Measurements from ENCODE around the gene ROBO1.

The ROBO1 gene

DNA sequence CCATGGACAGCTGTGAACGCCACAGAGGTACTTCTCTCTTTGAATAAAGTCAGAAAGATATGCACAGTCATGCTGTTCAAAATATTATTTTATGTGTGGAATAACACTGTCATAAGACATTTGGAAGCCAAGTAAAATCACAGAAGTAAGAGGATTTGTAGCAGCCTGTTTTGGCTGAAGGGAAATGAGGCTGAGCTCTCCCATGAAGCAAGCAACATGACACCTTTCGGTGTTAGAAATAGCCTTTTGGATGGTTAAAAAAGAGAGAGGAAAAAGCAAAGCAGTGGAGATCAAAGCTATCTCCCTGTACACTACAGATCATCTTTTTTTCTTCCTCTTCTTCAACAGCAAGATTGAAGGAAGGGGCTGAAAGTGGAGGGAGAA is 755.3 kb downstream of the ROBO1 start:
- DNase-seq (ENCODE audit: low spot score), result no peak

DNA sequence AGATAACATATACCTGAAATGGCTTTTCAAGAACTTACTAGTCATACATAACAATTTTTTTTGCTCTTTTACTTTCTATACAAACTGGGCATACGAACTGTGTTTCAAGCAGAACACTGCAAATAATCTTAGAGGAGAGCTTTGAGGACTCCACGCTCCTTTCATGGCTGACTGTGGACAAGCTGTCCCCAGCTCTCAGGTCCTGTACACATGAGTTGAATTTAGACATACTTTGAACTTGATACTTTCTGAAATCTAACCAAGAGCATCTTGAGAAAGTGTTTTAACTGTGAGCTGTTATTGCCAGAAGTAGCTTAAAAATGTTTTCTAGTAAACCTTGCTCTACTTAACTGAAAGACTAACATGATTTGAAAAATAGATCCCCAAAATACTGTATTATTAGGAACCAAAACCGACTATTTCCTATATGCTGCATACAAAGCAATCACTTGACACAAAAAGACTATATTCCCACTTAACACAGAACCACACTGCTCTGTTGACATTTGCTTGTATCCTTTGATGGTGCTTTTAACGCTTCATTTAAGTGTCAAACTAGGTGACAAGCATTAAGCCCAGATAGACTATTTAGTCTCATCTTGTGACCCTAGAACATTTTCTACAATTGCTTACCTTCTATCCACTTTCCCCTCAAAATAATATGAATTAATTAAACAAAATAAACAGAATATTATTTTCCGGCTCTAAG is 755.8 kb downstream of the ROBO1 start:
- DNase-seq (ENCODE audit: low spot score), result no peak

DNA sequence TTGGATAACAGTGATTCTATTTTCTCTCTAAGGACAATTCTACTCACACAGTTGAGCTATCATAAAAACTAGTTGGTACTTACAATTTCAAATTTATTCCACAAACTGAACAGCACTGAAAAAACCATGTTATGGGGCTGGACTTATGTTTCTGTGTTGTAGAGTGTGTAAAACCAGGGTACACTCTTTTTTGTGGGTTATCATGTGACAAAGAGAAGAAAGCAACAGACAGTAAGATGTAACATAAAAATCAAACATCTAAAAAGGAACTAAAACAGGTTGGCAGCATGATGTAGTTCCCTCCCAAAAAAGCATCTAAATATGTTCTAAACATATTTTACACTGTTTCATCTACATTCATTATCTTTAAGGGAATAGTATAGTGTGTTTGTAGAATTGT is 757.9 kb downstream of the ROBO1 start:
- no peak for DNase-seq (ENCODE audit: low spot score)

DNA sequence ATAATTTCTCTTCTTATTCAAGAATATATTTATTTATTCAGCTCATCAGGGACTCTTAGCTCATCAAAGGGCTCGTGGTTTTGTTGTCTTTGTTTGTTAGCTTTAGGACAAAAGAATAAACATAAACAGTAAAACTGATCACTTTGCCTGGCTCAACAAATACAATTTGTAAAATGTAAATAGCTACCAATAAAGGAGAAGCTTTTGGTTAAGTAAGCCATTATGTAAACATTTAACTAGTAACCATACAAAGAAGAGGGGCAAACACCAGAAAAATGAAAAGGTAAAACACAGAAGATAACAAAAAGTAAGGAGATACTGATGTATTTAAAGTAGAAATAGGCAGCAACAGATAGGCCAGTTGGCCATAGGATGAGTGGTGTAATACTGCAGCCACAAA is 761.7 kb downstream of the ROBO1 start:
- DNase-seq (ENCODE audit: low spot score), result no peak

DNA sequence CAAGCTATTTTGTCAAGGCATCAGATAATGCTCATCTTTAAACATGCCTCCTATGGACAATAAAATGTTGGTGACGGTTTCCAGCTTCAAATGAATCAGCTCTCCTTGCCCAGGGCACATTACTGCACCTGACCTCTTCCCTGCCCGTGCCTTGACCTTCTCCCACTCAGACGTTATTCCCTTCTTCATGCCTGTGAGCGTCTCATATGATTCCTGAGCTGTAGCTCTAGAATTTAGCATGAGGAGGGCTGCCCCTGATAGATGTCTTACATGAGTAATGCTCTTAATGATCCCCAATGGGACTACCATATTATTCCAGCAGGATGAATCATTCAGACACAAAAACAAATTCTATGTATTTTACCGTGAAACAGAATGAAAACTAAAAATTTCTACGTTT is 762.7 kb downstream of the ROBO1 start:
- DNase-seq (ENCODE audit: low spot score), result no peak

DNA sequence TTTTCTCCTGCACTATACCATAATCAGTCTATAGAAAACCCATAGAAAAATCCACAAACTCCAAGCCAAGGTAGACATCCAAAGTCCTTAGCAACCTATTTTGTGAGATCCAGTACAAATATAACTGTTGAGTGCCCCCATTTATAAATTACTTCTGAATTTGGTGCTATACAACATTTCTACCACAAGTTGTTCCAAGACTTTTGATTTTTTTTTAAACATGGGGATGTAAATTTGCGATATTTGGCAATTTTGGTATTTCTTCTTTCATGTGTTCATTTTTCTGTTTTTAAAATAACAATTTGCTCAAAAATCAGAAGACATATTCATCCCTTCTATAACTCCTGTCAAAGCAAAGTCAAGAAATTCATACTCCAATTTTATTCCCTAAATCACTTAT is 763.8 kb downstream of the ROBO1 start:
- DNase-seq (ENCODE audit: low spot score), result no peak

DNA sequence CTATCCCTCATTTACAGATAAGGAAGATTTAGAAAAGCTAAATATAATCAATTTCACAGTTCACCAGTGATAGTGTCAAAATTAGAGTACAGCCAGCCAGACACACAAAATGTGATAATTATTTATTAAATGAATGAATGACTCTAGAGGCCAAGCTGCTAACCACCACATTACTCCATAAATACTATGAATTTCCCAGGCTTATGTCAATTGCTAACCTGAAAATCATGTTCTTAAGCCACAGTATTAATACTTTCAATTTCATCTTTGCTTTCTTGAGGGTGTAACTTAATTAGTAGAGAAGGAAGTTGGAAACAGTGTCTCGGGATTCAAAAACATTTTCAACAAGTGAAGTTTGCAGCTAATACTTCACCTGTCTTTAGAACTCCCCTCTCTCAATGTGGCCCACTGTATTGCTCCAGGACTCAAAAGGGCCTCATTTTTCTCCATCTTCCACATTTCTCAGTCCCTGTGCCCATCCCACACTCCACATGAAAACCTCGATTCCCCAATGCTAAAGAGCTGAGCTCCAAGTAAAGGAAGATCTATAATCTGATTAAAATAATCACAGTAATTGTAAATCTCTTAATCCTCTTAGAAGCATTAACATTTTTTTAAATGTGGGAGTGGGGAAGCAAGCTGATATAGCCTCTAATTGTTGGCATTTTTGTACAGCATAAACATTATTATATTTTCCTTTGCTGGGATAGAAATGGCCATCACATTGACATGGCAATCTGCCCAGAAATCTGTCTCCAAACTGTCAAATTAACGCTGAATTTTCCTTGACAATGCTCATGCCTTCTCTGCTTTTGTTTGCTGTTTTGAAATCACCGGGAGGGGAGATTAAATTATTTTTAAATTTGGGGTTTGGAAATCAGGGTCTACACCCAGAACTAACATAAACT is 765.1 kb downstream of the ROBO1 start:
- DNase-seq (ENCODE audit: low spot score), result no peak

DNA sequence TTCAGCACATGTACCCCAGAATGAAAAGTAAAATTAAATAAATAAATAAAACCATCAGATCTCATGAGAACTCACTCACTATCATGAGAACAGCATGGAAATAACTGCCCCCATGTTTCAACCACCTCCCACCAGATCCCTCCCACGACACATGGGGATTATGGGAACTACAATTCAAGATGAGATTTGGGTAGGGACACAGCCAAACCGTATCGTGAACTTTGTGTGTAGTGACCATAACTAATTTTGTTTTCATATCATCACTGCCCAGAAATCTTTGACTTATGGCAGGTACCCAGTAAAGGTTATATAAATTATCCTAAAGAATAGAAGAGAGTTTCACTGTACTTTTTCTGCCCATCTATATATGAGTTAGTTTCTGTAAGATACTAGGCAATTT is 766.5 kb downstream of the ROBO1 start:
- no peak for DNase-seq (ENCODE audit: low spot score)

DNA sequence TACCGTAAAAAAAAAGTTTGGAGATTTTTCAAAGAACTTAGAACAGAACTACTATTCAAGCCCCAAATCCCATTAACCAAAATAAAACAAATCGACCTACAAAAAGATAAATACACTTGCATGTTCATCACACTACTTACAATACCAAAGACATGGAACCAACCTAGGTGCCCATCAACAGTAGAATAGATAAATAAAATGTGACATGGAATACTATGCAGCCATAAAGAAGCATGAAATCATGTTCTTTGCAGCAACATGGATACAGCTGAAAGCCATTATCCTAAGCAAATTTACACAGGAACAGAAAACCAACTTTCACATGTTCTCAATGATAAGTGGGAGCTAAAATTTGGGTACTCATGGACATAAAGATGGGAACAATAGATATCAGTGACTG is 768.7 kb downstream of the ROBO1 start:
- DNase-seq (ENCODE audit: low spot score), result no peak

DNA sequence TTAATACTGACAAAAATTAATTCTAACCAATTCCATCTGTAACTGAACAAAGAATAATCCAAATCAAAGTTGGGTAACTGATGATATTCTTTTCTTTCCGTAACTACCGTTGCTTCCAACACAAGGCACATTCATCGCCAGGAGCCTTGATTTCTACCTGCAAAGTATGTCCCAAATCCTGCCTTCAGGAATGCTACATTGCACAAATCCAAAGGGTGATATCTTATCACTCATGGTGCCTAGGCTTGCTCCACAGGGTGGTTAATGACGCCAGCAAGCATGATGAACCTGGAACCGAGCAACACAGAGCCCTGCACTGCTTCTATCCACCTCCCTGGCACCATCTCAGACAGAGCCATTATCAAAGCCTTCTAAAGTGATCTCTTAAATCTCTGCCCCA is 772.7 kb downstream of the ROBO1 start:
- DNase-seq (ENCODE audit: low spot score), result no peak

DNA sequence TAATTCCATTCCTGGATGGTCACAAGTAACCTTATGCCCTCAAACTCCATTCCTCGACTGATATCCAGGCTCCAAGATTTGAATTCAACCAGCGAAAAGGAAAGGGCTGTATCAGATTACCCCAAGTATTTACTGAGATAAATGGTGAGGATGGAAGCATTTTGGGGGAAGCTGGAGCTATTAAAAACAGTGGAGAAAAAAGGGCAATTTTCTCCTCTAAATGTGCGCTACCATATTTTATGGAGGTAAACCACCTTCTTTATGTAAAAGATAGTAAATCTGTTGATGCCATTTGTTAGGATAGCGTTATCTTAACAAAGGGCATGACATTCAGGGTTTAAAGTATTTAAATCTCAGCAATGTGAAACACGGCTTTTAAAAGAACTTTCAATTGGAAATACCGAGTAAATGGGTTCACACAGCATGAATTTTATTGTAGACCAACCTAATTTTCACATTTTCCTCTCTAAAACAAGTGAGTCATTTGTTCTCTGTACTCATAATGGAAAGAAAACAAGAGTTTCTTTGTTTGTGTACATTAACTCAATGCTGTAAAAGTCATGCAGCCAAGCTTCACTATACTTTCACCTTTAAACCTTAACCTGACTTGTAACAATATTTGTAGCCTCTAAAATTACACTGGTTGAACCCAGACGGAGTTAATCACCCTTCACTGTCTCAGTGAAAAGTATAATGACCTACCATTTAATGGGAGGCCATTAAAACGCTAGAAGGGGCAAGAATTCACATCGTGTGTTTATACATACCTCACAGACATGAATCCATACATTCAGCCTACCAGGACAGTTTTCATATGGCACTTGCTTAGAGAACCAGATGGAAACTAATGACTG is 773.4 kb downstream of the ROBO1 start:
- no peak for DNase-seq (ENCODE audit: low spot score)

DNA sequence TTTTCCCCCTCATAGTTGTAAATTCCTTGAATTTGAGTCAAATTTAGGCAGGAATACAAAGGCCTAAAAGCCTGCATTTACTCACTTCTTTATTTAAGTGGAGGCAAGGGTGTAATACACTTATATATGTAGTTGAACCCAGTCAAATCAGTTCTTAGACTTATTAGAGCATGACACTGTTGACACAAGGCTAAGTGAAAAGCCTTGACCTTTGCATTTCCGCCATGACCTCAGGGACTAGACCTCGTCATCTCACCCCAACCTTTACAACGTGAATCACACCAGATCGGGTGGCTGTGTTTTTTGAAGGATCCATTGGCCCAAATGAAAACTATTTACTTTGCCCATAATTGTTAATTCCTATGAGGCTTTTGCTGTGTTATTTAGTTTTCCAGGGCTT is 774.4 kb downstream of the ROBO1 start:
- DNase-seq (ENCODE audit: low spot score), result no peak

DNA sequence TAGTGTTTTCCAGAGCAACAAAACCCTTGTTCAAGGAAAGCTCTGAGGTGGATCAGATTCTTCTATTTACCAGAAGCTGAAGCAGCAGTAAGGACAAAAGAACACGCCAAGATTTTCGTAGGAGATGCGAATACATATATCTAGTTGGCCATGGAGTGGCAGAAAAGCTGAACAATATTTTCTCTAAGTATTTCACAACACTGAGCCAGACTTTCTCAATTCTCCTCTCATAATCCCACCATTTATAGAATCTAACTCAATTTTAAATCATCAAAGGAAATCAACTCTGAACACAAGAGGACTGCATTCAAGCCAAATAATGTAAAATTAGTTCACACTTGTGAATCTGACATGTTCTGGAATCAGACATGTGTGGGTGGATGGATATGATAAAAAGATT is 775.0 kb downstream of the ROBO1 start:
- DNase-seq (ENCODE audit: low spot score), result no peak

DNA sequence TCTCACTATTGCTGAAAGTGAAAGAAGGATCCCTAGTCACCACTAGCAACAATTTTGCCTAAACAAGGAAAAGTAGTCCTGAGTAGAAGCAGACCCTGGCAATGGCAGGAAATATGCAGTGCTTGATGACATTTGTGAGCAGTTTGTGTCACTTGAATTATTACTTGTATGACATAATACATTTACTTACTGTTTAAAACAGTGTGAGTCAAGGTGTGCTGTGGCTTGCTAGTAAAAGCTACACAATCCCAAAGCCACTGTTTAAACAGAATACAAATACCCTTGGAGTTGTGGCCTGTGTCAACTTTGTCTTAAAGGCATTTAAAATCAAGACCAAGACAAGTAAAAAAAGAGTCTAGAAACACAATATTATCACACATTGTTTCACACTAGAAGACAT is 775.4 kb downstream of the ROBO1 start:
- DNase-seq (ENCODE audit: low spot score), result no peak

DNA sequence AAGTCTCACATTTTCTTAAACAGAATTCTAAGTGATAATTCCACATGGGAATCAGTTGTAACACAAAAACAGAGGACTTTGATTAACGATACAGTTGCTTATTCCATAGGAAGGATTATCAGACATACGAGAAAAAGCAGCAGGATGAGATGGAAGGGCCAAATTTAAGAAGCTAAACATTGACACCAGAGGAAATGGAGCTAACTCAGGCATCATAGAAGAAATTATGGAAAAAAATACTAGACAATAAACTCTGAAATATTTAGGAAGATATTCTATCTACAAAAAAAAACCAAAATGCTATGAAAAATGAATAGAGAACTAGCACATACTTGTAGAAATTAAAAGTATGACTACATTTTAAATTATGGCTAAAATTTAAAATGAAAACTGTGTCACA is 776.1 kb downstream of the ROBO1 start:
- no peak for DNase-seq (ENCODE audit: low spot score)

DNA sequence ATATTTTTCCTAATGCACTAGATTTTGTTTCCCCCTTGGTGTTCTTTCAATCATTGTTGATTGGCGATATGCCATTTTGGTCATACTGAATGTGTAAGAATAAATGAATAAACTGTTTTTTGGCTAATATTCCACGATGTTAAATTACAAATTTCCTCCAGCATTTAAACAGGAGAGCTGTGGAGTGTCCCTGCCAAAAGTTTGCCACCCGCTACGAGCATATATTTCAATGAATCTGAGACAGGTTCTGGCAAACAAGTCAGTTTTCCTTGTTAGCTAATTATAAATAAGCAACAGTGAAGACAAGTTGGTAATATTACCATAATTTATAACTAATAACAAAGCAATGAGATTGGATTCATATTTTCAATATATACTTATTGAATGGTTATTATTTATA is 777.6 kb downstream of the ROBO1 start:
- DNase-seq (ENCODE audit: low spot score), result no peak

DNA sequence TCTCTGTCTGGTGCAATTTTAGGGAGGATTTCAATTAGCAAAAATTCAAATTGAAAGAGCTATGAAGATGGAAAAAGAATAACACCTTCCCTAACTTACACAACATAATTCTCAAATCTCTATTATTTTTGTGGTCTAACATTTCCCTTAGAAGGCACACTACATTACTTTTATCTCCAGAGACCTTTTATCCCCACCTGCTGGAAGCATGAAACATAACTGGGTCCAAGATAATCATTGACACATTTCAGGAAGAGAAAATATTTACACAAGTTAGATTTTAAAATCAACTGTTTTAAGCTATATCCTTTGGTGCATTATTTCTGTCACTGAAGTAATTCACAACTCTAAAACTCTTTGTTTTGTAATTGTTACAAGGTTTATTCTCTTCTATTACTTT is 779.5 kb downstream of the ROBO1 start:
- DNase-seq (ENCODE audit: low spot score), result no peak

DNA sequence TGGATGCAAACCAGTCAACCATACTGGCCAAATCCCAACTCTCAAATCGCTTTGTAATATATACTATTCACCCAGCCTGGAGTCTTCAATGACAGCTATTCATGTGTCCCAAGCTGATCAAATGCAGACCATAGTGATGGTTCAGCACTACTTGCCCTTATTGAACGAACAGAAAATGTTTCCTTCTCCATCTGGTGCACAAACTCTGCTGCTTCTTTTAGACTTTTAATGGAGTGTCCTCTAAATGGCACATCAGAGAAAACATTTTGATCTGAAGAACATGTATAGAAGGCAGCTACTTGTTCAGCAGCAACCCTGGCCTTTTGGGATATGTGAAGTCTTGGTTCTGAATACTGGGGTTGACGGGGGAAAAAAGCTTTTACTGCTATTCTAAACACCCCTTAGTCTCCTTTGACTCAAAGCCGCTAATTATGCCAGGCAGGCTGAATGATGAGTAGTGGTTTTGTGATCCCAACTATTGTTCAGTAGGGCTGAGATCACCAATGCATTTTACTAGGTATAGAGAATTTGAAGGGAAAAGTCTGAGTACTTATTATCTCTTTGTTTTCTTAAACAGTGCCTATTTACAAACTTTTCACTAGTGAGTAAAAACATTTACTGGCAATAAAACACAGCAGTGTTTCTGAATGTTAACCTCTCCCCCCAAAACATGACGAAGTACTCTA is 781.2 kb downstream of the ROBO1 start:
- DNase-seq (ENCODE audit: low spot score), result no peak

DNA sequence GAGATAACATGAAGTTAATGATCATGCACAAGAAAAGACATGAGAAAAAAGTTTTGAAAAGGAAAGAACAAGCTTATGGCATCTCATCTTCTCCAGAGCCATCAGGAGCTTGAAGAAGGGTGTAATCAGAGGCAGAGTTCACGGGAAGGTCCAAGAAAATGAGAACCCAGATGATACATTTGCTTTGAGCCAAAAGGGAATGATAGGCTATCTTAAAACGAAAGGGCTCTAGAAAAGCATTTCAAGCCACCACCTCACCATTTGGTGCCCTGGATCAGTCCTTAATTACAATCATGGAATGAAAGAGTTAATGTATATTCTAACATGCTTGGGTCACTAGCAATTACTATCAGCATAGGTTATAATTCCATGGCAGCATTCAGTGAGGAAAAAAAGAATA is 781.8 kb downstream of the ROBO1 start:
- DNase-seq (ENCODE audit: low spot score), result no peak

DNA sequence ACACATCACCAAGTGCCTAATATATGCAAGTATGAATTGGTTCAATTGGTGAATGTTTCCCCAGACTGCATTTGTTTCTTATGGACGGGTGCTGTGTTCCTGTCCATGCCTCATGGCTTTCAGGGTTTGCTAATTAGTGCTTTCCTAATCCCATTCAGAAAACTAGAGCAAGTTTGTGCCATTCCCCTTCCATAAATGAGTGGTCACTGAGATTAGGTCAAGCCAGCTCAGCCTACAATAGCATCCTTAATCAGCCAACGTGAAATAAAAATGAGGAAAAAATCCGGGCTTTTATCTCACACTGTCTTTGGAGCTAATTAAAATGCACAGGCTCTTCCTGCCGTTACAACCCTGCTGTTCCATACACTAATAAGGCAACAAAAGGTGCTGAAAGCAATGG is 788.8 kb downstream of the ROBO1 start:
- no peak for DNase-seq (ENCODE audit: low spot score)

DNA sequence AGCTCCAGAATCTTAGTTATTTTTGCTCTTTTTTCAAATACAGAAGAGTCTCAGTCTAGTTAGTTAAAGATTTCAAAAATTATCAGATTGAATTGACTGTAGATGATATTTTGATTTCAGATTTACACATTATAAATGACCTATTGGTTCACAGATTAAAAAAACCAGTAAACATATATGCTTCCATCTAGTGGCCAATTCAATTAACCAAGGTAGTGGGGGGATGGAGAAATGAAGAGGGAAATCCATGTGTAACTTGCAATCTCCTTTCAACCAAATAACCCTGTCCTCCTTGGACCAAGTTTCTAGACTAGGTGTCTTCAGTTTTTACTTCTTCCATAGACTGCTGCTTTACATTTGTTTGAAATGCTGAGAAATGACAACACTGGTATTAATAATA is 789.8 kb downstream of the ROBO1 start:
- no peak for DNase-seq (ENCODE audit: low spot score)

DNA sequence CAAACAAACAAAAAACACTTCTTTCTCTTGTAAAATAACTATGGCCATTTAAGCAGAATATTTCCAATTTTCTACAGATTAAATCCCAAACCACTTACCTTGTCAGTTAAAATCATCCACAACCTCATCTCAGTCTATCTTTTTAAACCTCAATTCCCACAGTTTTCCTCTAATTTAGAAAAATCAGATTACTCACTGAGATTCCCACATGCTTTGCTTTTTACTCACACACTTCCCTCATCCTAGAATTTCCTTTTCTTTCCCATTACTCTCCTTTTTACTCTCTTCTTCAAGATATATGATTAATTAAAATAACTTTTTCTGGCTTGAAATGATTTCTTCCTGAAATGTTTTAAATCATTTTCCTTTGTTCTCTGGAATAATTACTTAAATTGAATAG is 790.7 kb downstream of the ROBO1 start:
- no peak for DNase-seq (ENCODE audit: low spot score)
